ENCODE results near the gene DACT2. TPM values are rescaled to one million over a fixed set of nuclear protein-coding genes. Genes with fewer than 3 reads are reported as not detected.

The DACT2 gene
- total RNA-seq, 2 donors from 2014 or later: 4.9 to 5.4 TPM

GRCh38 chr6:168303982-168304751 is 15.4 kb downstream of the DACT2 start:
- peaks cover 12% of the 10 kb centered on the region for H3K4me1 ChIP-seq
- intact Hi-C loops (cut with DNase I): no loop called here
- H3K27me3 ChIP-seq: no peaks in the 10 kb centered on the region
- no peak overlapping the region for H3K27ac ChIP-seq
- no peak overlapping the region for H3K4me3 ChIP-seq
- TF ChIP-seq, protein P1, sequence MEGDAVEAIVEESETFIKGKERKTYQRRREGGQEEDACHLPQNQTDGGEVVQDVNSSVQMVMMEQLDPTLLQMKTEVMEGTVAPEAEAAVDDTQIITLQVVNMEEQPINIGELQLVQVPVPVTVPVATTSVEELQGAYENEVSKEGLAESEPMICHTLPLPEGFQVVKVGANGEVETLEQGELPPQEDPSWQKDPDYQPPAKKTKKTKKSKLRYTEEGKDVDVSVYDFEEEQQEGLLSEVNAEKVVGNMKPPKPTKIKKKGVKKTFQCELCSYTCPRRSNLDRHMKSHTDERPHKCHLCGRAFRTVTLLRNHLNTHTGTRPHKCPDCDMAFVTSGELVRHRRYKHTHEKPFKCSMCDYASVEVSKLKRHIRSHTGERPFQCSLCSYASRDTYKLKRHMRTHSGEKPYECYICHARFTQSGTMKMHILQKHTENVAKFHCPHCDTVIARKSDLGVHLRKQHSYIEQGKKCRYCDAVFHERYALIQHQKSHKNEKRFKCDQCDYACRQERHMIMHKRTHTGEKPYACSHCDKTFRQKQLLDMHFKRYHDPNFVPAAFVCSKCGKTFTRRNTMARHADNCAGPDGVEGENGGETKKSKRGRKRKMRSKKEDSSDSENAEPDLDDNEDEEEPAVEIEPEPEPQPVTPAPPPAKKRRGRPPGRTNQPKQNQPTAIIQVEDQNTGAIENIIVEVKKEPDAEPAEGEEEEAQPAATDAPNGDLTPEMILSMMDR (IDR thresholded peaks at IDR 0.05): no peak
- no peaks in the 10 kb centered on the region for H3K9me3 ChIP-seq
- ATAC-seq (no peak), DNase-seq (no peak)
- WGBS, 2 donors: 83 to 87% methylated on average over 16 of the region's 16 CpGs
- no peaks in the 10 kb centered on the region for H3K36me3 ChIP-seq (replicated peaks in 1 of 2; ENCODE audit: insufficient read depth in 1 of 2, low read depth in 2 of 2)

DNA sequence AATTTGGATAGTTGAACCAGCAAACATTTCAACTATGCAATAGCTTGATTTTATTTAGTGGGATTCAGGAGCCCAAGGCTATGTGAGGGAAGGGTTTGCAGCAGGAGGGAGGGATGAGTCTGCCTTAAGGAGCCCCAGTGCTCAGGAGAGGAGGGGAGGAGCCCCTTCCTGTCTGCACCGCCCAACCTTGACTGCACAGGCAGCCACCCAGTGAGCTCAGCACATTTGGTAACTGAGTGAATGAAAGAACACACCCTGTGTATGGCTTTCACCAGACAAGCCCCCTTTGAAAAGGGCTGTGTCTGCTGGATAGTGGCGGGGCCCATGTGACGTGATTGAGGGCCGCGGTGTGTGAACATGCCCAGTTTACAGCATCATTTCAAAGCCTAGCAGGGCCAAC is 17.0 kb downstream of the DACT2 start:
- ATAC-seq: no peak
- Histone ChIP-seq H3K27me3 (no peaks in the 10 kb centered on the region), H3K36me3 (replicated peaks in 1 of 2; ENCODE audit: insufficient read depth in 1 of 2, low read depth in 2 of 2) (no peaks in the 10 kb centered on the region), H3K9me3 (no peaks in the 10 kb centered on the region), H3K4me1 (peaks cover 12% of the 10 kb centered on the region), H3K27ac (no peak overlapping the region), H3K4me3 (no peak overlapping the region)
- 81 to 84% methylated on average over 5 of the region's 5 CpGs for WGBS, 2 donors
- TF ChIP-seq POLR2A (IDR thresholded peaks at IDR 0.05): no peak
- TF ChIP-seq, protein P1 (IDR thresholded peaks at IDR 0.05): no peak
- DNase-seq: no peak
- intact Hi-C loops (cut with DNase I): no loop called here

DNA sequence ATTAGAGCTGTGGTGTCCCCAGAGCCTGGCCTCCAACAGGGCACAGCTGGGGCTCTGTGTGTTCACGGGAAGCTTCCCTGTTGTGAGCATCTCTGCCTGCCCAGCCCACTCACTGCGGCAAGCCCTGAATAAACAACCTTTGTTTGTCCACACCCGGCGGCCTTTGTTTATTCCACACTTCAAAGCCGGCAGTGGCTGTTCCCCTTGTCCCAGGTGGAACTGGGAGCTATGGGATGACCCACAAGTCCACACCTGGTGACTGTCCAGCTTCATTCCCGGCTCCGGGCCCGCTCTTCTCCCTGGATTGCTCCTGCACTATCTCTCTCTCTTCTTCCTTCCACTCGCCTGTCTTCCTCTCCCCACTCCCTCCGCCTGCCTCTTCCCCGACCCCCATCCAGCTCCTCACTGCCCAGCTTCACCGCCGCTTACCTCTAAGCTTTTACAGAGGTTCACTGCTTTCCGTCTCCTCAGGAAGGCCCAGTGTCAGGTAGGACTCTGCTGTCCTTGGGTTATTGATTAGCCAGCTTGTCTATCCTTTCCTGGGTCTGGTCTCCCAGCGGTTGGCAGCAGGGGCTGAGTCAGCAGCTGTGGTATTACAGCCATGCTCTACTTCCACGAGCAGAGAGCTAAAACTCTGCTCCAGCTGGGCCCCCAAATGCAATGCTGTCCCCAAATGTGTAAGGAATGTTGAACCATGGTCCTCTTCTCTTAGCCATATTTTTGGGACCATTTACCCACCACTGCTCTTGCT is 17.8 kb downstream of the DACT2 start:
- intact Hi-C loops (cut with DNase I): no loop called here
- DNase-seq: peak in 2 of 4 donors; percentile 25 to 39
- H3K4me3 ChIP-seq: no peak overlapping the region

GRCh38 chr6:168300975-168301647 is 18.5 kb downstream of the DACT2 start:
- Histone ChIP-seq H3K4me3 (no peak overlapping the region), H3K9me3 (no peaks in the 10 kb centered on the region), H3K27me3 (no peaks in the 10 kb centered on the region), H3K4me1 (peaks cover 12% of the 10 kb centered on the region), H3K27ac (no peak overlapping the region), H3K36me3 (replicated peaks in 1 of 2; ENCODE audit: insufficient read depth in 1 of 2, low read depth in 2 of 2) (no peaks in the 10 kb centered on the region)
- ATAC-seq (no peak), DNase-seq (no peak)
- TF ChIP-seq, protein P1 (IDR thresholded peaks at IDR 0.05): no peak
- no peak for TF ChIP-seq POLR2A (IDR thresholded peaks at IDR 0.05)
- intact Hi-C loops (cut with DNase I): no loop called here
- WGBS, 2 donors: 88 to 92% methylated on average over 19 to 20 of the region's 20 CpGs

More for the DNA sequence above, 17.8 kb downstream of the DACT2 start:
- Histone ChIP-seq H3K4me1 (peaks cover 12% of the 10 kb centered on the region), H3K27me3 (no peaks in the 10 kb centered on the region), H3K36me3 (replicated peaks in 1 of 2; ENCODE audit: insufficient read depth in 1 of 2, low read depth in 2 of 2) (no peaks in the 10 kb centered on the region), H3K27ac (no peak overlapping the region), H3K9me3 (no peaks in the 10 kb centered on the region)
- 42 to 54% methylated on average over 12 to 16 of the region's 16 CpGs for WGBS, 2 donors
- no peak for ATAC-seq
- TF ChIP-seq POLR2A (IDR thresholded peaks at IDR 0.05): no peak
- TF ChIP-seq, protein P1 (IDR thresholded peaks at IDR 0.05): no peak

All from body of pancreas (tissue), 4 donors.